IMR-90 (cell line): ENCODE results near the gene SYNPO2. TPM values are rescaled to one million over a fixed set of nuclear protein-coding genes. Genes with fewer than 3 reads are reported as not detected.

Experiments
- ATAC-seq: fragments of 200-7000 bp; cut with Tn5 transposase; 2 replicates; pipeline ENCODE4 v1.9.1; 2020; ENCODE audit warnings: low read depth, mild to moderate bottlenecking, moderate library complexity
- BruUV-seq: library from RNA; stranded (reverse); fragments of 400-500 nt; replicated peaks from 2 replicates; lab custom pipeline; 2021; lab: Mats Ljungman, UMichigan
- CTCF ChIA-PET: fragments of 300-600 bp; formaldehyde crosslinking; extraction: SDS; loops from one replicate; lab custom pipeline; 2021; ENCODE audit warnings: antibody characterized with exemption; lab: Yijun Ruan, JAX
- POLR2A ChIA-PET: fragments of 300-600 bp; sonication (Branson Sonifier 250); formaldehyde crosslinking; loops from one replicate; lab custom pipeline; 2022; ENCODE audit warnings: antibody characterized with exemption; ENCODE audit not compliant: unreplicated experiment; lab: Charles Lee
- DNase-seq: peaks from one replicate; pipeline ENCODE4 v3.0.0; 2013
- H2AFZ ChIP-seq: replicated peaks from 2 replicates; pipeline ENCODE3; 2013; ENCODE audit warnings: low read length, mild to moderate bottlenecking; ENCODE audit not compliant: poor library complexity
- H2AK5ac ChIP-seq: 2 replicates; pipeline ENCODE4 v1.6.1; 2013; ENCODE audit warnings: low read depth, low read length, inconsistent platforms
- H2AK9ac ChIP-seq: replicated peaks from 2 replicates; pipeline ENCODE3; 2013; ENCODE audit warnings: mild to moderate bottlenecking, low read depth, low read length, moderate library complexity; ENCODE audit not compliant: poor library complexity
- H2BK120ac ChIP-seq: 2 replicates; pipeline ENCODE4 v1.6.1; 2013; ENCODE audit warnings: low read depth, low read length, inconsistent platforms
- H2BK15ac ChIP-seq: 3 replicates; pipeline ENCODE4 v1.6.1; 2013; ENCODE audit warnings: low read depth, low read length, inconsistent platforms
- H2BK20ac ChIP-seq: 2 replicates; pipeline ENCODE4 v1.6.1; 2013; ENCODE audit warnings: low read depth, mild to moderate bottlenecking, inconsistent platforms, low read length, moderate library complexity
- H2BK5ac ChIP-seq: 2 replicates; pipeline ENCODE4 v1.6.1; 2013; ENCODE audit warnings: mild to moderate bottlenecking, low read depth, low read length, inconsistent platforms; ENCODE audit not compliant: poor library complexity, severe bottlenecking
- H3K14ac ChIP-seq: replicated peaks from 2 replicates; pipeline ENCODE4 v1.6.1; 2013; ENCODE audit warnings: low read depth, low read length, inconsistent platforms
- H3K18ac ChIP-seq: 2 replicates; pipeline ENCODE4 v1.6.1; 2013; ENCODE audit warnings: low read depth, low read length, control low read depth
- H3K23ac ChIP-seq: 2 replicates; pipeline ENCODE4 v1.6.1; 2013; ENCODE audit warnings: low read depth, low read length, inconsistent platforms
- H3K27ac ChIP-seq: 2 replicates; pipeline ENCODE4 v1.5.1; 2013; ENCODE audit warnings: mild to moderate bottlenecking, control low read depth, low read length; ENCODE audit not compliant: insufficient read depth
- H3K27me3 ChIP-seq: 2 replicates; pipeline ENCODE4 v1.6.1; 2013; ENCODE audit warnings: low read length; ENCODE audit not compliant: control insufficient read depth, insufficient read depth
- H3K36me3 ChIP-seq: 2 replicates; pipeline ENCODE4 v1.6.1; 2013; ENCODE audit warnings: low read length, mixed read lengths; ENCODE audit not compliant: control insufficient read depth, insufficient read depth
- H3K4ac ChIP-seq: 2 replicates; pipeline ENCODE4 v1.6.1; 2013; ENCODE audit warnings: low read depth, low read length, inconsistent platforms
- H3K4me1 ChIP-seq: 2 replicates; pipeline ENCODE4 v1.6.1; 2013; ENCODE audit warnings: low read length, mixed read lengths; ENCODE audit not compliant: control insufficient read depth, insufficient read depth
- H3K4me2 ChIP-seq: 2 replicates; pipeline ENCODE4 v1.6.1; 2013; ENCODE audit warnings: low read depth, mild to moderate bottlenecking, control low read depth, low read length, moderate library complexity
- H3K4me3 ChIP-seq: 2 replicates; pipeline ENCODE4 v1.5.1; 2013; ENCODE audit warnings: low read depth, mild to moderate bottlenecking, control low read depth, low read length, moderate library complexity; ENCODE audit not compliant: insufficient read depth
- H3K56ac ChIP-seq: 2 replicates; pipeline ENCODE4 v1.6.1; 2013; ENCODE audit warnings: low read length, inconsistent platforms; ENCODE audit not compliant: insufficient read depth; ENCODE audit errors: extremely low read depth
- H3K79me1 ChIP-seq, 2 experiments: 2 replicates each; pipeline ENCODE4 v1.6.1; 2013; ENCODE audit warnings: low read length in 2 of 2, inconsistent platforms in 1 of 2, low read depth in 1 of 2
- H3K9ac ChIP-seq: 2 replicates; pipeline ENCODE4 v1.6.1; 2013; ENCODE audit warnings: low read depth, low read length, control low read depth
- H3K9me1 ChIP-seq: 2 replicates; pipeline ENCODE4 v1.6.1; 2013; ENCODE audit warnings: low read length, inconsistent platforms; ENCODE audit not compliant: insufficient read depth
- H3K9me3 ChIP-seq: 2 replicates; pipeline ENCODE4 v1.6.1; 2013; ENCODE audit warnings: low read length; ENCODE audit not compliant: control insufficient read depth, insufficient read depth
- H4K20me1 ChIP-seq: 2 replicates; pipeline ENCODE4 v1.6.1; 2013; ENCODE audit warnings: low read length, inconsistent platforms; ENCODE audit not compliant: insufficient read depth
- H4K5ac ChIP-seq: 2 replicates; pipeline ENCODE4 v1.6.1; 2013; ENCODE audit warnings: mild to moderate bottlenecking, low read depth, low read length, control low read depth
- H4K8ac ChIP-seq, 2 experiments: 2 replicates each; pipeline ENCODE4 v1.6.1; 2013; ENCODE audit warnings: low read depth in 2 of 2, low read length in 2 of 2, control low read depth in 1 of 2, inconsistent platforms in 1 of 2
- H4K91ac ChIP-seq: 2 replicates; pipeline ENCODE4 v1.6.1; 2013; ENCODE audit warnings: low read depth, low read length, inconsistent platforms; ENCODE audit not compliant: insufficient read depth
- CEBPB ChIP-seq: IDR thresholded peaks from 2 replicates; pipeline ENCODE4 v1.6.1; 2012; ENCODE audit warnings: low read depth, low read length, improper control_type of control experiment
- CHD1 ChIP-seq: IDR thresholded peaks from 2 replicates; pipeline ENCODE4 v1.6.1; 2012; ENCODE audit warnings: low read depth, low read length, improper control_type of control experiment
- CTCF ChIP-seq: conservative IDR thresholded peaks from 2 replicates; pipeline ENCODE4 v1.5.1; 2012; ENCODE audit warnings: mild to moderate bottlenecking, low read depth, low read length, improper control_type of control experiment
- MAZ ChIP-seq: IDR thresholded peaks from 2 replicates; pipeline ENCODE4 v1.6.1; 2012; ENCODE audit warnings: low read depth, mild to moderate bottlenecking, low read length, improper control_type of control experiment, moderate library complexity, borderline replicate concordance
- NFE2L2 ChIP-seq: fragments of 150-350 bp; IDR thresholded peaks from 2 replicates; pipeline ENCODE4 v1.6.1; 2016; ENCODE audit warnings: low read depth, mild to moderate bottlenecking, low read length
- SMC3 ChIP-seq: fragments of 150-350 bp; IDR thresholded peaks from 2 replicates; pipeline ENCODE4 v1.6.1; 2016; ENCODE audit warnings: low read depth, mild to moderate bottlenecking, antibody characterized with exemption, low read length, moderate library complexity
- WGBS, 2 experiments: methylation state at CpG; one replicate each; pipeline versions ENCODE4 v1.1.5 to v1.1.7; 2013; ENCODE audit warnings: missing lambda C conversion rate in 2 of 2; ENCODE audit not compliant: insufficient read length in 1 of 2; ENCODE audit errors: extremely low coverage in 2 of 2; 5-methylcytosine and 5-hydroxymethylcytosine counted together
- dilution Hi-C: fragments of 300-500 bp; cut with HindIII; formaldehyde crosslinking; loops from one replicate; pipeline ENCODE4 v1.14.3; 2018; ENCODE audit warnings: low sequenced_read_pairs; ENCODE audit not compliant: unreplicated experiment
- in situ Hi-C: fragments of 300-500 bp; cut with MboI; formaldehyde crosslinking; loops from 3 replicates; pipeline ENCODE4 v1.14.3; 2019; ENCODE audit warnings: low sequenced_read_pairs, inconsistent platforms, mixed read lengths
- intact Hi-C: fragments of 100-400 bp; cut with micrococcal nuclease; formaldehyde crosslinking; loops from 2 replicates; pipeline ENCODE4 v1.10.0; 2022
- polyA plus RNA-seq, 3 experiments: library from polyadenylated mRNA; depleted of rRNA; stranded (reverse); fragments of >200 nt; gene quantifications; 2 replicates each; pipeline ENCODE4 v1.2.3, GENCODE V29; 2012; ENCODE audit warnings: low replicate concordance in 1 of 3
- total RNA-seq: library from RNA; depleted of rRNA; stranded (reverse); fragments of >200 nt; gene quantifications from 2 replicates; pipeline ENCODE4 v1.2.3, GENCODE V29; 2012

Gene SYNPO2
- total and polyA plus RNA-seq, 2 of the 4 experiments (the other 2 are of a cell fraction), result 0.99 to 1.8 TPM

- ChIA-PET POLR2A (no interaction called here), CTCF (no interaction called here)
- 100% methylated on average over 5 of the region's 12 CpGs; no CpG with 5 or more reads in 1 of the 2 experiments for WGBS, 2 experiments
These were observed 7.0 kb upstream of the SYNPO2 start for GRCh38 chr4:118881512-118882146.

More at GRCh38 chr4:118881512-118882146, 7.0 kb upstream of the SYNPO2 start:
- in situ Hi-C loops (no loop called here), intact Hi-C loops (no loop called here), dilution Hi-C loops (no loop called here)
- H3K9me3 ChIP-seq, result 0 out of 2 replicates have a peak, but pooled peaks cover 2% of the 10 kb centered on the region
- no peak overlapping the region for H3K4me3 ChIP-seq
- H2BK5ac ChIP-seq, result no peak overlapping the region
- no peaks in the 10 kb centered on the region for H3K4me1 ChIP-seq
- no peak overlapping the region for H3K4me2 ChIP-seq
- H3K9me1 ChIP-seq, result no peaks in the 10 kb centered on the region
- no peak for DNase-seq
- no peaks in the 10 kb centered on the region for H3K79me1 ChIP-seq
- H3K27ac ChIP-seq, result no peak overlapping the region
- no peak overlapping the region for H3K4ac ChIP-seq
- no peak overlapping the region for H2BK20ac ChIP-seq
- H2AK5ac ChIP-seq, result no peak overlapping the region
- no peak overlapping the region for H2AK9ac ChIP-seq
- H4K20me1 ChIP-seq, result no peaks in the 10 kb centered on the region
- no peaks in the 10 kb centered on the region for H3K36me3 ChIP-seq
- peak overlapping the region; percentile 58 for H2AFZ ChIP-seq
- no peaks in the 10 kb centered on the region for H3K27me3 ChIP-seq
- no TSS peak for BruUV-seq
- TF ChIP-seq MAZ (no peak), CHD1 (no peak), CTCF (no peak), SMC3 (no peak), CEBPB (peak; percentile 83), NFE2L2 (no peak)
- no peak overlapping the region for H3K9ac ChIP-seq
- no peak overlapping the region for H4K5ac ChIP-seq
- no peak overlapping the region for H3K23ac ChIP-seq
- no peak overlapping the region for H3K14ac ChIP-seq
- no peak overlapping the region for H3K56ac ChIP-seq
- H4K8ac ChIP-seq, result no peak overlapping the region
- no peak overlapping the region for H3K18ac ChIP-seq
- no peak for ATAC-seq
- no peak overlapping the region for H2BK120ac ChIP-seq
- no peak overlapping the region for H4K91ac ChIP-seq
- no peak overlapping the region for H2BK15ac ChIP-seq
